ENCODE measurements around the gene ARID1B.

GRCh38 chr6:156771047-156771446 is 6.1 kb upstream of the ARID1B start:
- TF ChIP-seq EZH2 (IDR thresholded peaks at IDR 0.05; ENCODE audit: insufficient read depth, low read length) (no peak), CTCF (IDR thresholded peaks at IDR 0.05; ENCODE audit: insufficient read depth, low read depth, low read length) (no peak)

All from astrocyte (in vitro differentiated cells and primary cell).